ENCODE results near the gene CADPS2.

- no peak for TF ChIP-seq CTCF (conservative IDR thresholded peaks at IDR 0.05; ENCODE audit: low read length)
- no peak for TF ChIP-seq EZH2phosphoT487 (IDR thresholded peaks at IDR 0.05; ENCODE audit: borderline replicate concordance, low read depth, low read length)
These were observed 579.0 kb downstream of the CADPS2 start for GRCh38 chr7:122307228-122307621.
